OCI-M2 (cell line): ENCODE data around the gene SVOPL.

Experiments
- DNase-seq: peaks from one replicate; lab custom pipeline; 2025; ENCODE audit not compliant: unreplicated experiment; lab: John Stamatoyannopoulos, UW

Gene SVOPL

GRCh38 chr7:138662076-138662990 is 38.8 kb downstream of the SVOPL start:
- DNase-seq = no peak

GRCh38 chr7:138661069-138661635 is 40.0 kb downstream of the SVOPL start:
- DNase-seq = no peak

- DNase-seq = no peak
Observed at GRCh38 chr7:138658889-138659288, 42.3 kb downstream of the SVOPL start.

GRCh38 chr7:138657854-138658386 is 43.2 kb downstream of the SVOPL start:
- DNase-seq = no peak

DNA sequence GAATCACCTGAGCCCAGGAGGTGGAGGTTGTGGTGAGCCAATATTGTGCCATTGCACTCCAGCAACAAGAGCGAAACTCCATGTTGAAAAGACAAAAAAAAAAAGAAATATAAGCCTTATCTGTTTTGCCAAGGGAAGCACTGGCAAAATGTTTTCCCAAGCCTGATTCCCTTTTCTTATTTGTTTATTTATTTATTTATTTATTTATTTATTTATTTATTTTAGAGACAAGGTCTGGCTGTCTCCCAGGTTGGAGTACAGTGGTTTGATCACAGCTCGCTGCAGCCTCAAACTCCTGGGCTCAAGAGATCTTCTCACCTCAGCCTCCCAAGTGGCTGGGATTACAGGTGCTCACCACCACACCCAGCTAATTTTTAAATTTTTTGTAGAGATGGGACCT is 44.2 kb downstream of the SVOPL start:
- DNase-seq = no peak

- no peak for DNase-seq
Observed at GRCh38 chr7:138654616-138655015, 46.5 kb downstream of the SVOPL start.

- DNase-seq = no peak
Observed at GRCh38 chr7:138649506-138649905, 51.7 kb downstream of the SVOPL start.

GRCh38 chr7:138645284-138645683 is 55.9 kb downstream of the SVOPL start:
- no peak for DNase-seq

- DNase-seq = no peak
Observed at GRCh38 chr7:138632826-138633602, 68.1 kb downstream of the SVOPL start.

DNA sequence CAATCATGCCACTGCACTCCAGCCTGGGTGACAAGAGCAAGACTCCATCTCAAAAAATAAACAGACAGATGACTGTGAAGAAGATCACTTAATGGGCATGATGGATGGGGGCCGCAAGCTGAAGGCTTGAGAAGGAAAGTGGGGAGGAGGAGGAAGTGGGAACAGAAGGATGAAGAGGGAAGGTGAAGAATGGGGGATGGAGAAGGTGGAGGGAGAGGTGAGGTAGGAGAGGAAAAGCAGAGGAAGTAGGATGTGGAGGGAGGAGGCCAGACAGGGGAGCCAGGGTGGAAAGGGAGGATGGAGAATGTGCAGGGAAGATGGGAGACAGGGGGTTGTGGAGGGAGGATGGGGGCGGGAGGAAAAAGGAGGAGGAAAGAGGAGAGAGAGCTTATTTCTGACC is 68.8 kb downstream of the SVOPL start:
- DNase-seq = no peak

GRCh38 chr7:138630059-138630610 is 71.0 kb downstream of the SVOPL start:
- DNase-seq = no peak

GRCh38 chr7:138627361-138627760 is 73.8 kb downstream of the SVOPL start:
- no peak for DNase-seq

- DNase-seq = no peak
Observed at GRCh38 chr7:138626846-138627245, 74.3 kb downstream of the SVOPL start.

DNA sequence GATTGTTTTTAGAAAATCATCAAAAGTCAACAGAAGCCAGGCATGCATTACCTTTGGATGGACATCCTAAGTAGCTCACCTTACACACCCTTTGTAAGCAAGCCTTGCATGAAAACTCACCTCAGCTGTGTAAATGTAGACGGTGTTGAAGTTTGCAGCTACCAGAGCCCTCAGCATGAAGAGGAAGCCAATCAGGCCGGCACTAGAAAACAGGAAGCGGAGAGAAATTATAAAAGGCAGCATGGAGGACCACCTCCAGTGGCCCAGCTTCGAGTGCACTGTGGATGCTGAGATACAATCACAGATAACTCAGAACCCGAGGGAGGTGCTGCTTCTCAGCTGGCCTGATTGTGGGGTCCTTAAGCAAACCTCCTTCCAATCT is 75.3 kb downstream of the SVOPL start:
- DNase-seq = peak; percentile 12

DNA sequence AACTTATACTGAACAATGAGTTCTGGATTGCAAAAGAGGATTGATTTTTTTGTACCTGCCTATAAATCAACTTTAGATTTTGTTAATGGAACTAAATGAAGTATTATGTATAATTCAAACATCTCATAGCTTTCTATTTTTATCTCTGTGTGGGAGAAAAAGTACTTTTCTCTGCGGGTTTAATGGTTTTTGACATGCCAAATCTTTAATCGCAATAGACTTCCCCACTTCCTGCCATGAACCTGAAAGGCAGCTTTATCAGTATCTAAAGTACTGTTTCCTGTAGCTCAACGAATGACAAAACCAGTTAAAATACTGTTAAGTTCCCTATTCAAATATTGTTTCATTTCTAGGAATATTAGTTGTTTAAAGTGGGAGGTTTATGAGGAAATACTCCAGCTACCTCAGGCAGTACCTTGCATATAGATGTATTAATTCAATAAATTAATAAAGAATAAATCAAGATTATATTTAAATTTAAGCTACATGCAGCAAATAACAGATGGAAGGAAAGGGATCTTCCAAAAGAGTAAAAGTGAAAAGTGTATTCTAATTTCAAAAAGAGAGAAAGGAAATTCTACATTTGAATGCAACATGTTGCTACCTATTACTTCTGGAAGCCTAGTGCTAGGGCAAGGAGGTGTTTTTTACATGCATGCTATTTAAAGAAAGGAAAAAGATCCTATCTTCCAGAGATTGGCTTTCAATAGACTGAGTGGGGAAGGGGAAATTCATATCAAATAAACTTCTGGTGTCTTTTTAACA is 75.9 kb downstream of the SVOPL start:
- DNase-seq = no peak

- DNase-seq = no peak
Observed at GRCh38 chr7:138622841-138623240, 78.3 kb downstream of the SVOPL start.

GRCh38 chr7:138618933-138619332 is 82.2 kb downstream of the SVOPL start:
- no peak for DNase-seq

DNA sequence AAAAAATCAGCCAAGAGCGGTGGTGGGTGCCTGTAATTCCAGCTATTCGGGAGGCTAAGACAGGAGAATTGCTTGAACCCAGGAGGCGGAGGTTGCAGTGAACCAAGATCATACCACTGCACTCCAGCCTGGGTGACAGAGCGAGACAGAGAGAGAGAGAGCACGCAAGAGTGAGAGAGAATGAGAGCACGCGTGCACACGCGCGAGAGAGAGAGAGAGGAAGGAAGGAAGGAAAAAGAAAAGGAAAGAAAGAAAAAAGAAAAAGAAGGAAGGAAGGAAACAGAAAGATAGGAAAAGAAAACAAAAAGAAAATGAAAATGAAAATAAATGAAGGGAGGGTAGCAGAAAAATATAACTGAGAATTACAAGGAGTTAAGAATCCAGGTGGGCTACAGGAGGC is 82.7 kb downstream of the SVOPL start:
- no peak for DNase-seq

DNA sequence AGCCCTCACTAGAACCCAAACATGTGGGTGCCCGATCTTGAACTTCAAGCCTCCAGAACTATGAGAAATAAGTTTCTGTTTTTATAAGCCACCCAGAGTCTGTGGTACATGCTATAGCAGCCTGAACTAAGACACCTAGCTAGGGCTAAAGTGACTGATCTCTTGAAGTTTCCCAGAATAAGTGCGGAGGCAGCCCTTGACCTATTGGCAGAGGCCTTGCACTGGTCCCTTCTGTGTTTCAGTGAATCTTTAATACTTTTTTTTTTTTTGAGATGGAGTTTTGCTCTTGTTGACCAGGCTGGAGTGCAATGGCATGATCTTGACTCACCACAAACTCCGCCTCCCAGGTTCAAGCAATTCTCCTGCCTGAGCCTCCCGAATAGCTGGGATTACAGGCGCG is 85.1 kb downstream of the SVOPL start:
- no peak for DNase-seq

DNA sequence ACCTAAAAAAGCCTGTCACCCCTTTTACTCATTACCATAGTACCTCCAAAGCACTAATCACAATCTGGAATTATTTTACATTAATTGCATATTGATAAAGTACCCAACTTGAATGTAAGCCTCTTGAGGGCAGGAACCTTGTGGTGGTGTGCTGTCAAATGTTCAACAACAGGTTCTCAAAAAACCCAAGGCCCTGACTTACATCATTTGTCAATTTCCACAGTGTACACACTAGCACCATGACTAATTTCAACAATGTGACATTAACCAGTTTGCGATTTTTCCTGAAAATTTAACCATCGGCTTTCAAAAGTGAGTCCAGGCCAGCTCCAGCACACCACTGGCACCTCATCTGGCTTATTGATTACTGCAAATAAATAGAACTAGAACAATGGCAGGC is 87.5 kb downstream of the SVOPL start:
- no peak for DNase-seq
